A549 (cell line): Measurements from ENCODE around the gene ERMARD. TPM values are rescaled to one million over a fixed set of nuclear protein-coding genes. Genes with fewer than 3 reads are reported as not detected.

Experiments
- ATAC-seq, 2 experiments: fragments of 200-7000 bp in 1 of 2; fragments of >200 bp in 1 of 2; cut with Nextera tagmentation in 1 of 2; cut with Tn5 transposase in 1 of 2; 3 replicates each; pipeline versions ENCODE4 v1.8.0 to v1.9.1; 2018 to 2020; ENCODE audit warnings: mild to moderate bottlenecking in 1 of 2, moderate library complexity in 1 of 2
- CTCF ChIA-PET: fragments of 300-600 bp; sonication (Branson Sonifier 250); formaldehyde crosslinking; extraction: SDS; loops from one replicate; lab custom pipeline; 2021; ENCODE audit warnings: antibody characterized with exemption, inconsistent platforms; lab: Yijun Ruan, JAX
- POLR2A ChIA-PET: fragments of 350-600 bp; formaldehyde crosslinking; extraction: SDS; loops from one replicate; lab custom pipeline; 2021; ENCODE audit warnings: antibody characterized with exemption, inconsistent platforms; lab: Yijun Ruan, JAX
- DNase-seq, 2 experiments: peaks; one replicate each; pipeline versions ENCODE4 v3.0.0 to v3.0.0-alpha.2; 2011 to 2016; ENCODE audit warnings: low read depth in 1 of 2, low spot score in 1 of 2
- FAIRE-seq: peaks from 2 replicates; lab custom pipeline; 2011; peaks lifted over from hg19 to GRCh38; lab: Jason Lieb, UNC
- H3K27ac ChIP-seq, 2 experiments: fragments of >200 bp; sonication (Bioruptor Twin); formaldehyde crosslinking; 3 replicates each; pipeline ENCODE4 v1.5.1; 2016 to 2017
- H3K4me1 ChIP-seq: fragments of >200 bp; sonication (Bioruptor Twin); formaldehyde crosslinking; 3 replicates; pipeline ENCODE4 v1.6.1; 2016
- H3K4me2 ChIP-seq: fragments of >200 bp; sonication (Bioruptor Twin); formaldehyde crosslinking; 3 replicates; pipeline ENCODE4 v1.6.1; 2016
- H3K4me3 ChIP-seq: fragments of >200 bp; sonication (Bioruptor Twin); formaldehyde crosslinking; 3 replicates; pipeline ENCODE4 v1.5.1; 2016
- H3K9me3 ChIP-seq: fragments of >200 bp; sonication (Bioruptor Twin); formaldehyde crosslinking; 3 replicates; pipeline ENCODE4 v1.6.1; 2016
- BHLHE40 ChIP-seq: IDR thresholded peaks from 2 replicates; pipeline ENCODE4 v1.6.1; 2012; ENCODE audit warnings: low read depth, low read length, inconsistent platforms
- CBX8 ChIP-seq: fragments of 200-600 bp; sonication (generic); IDR thresholded peaks from 2 replicates; pipeline ENCODE4 v1.6.1; 2016
- E2F6 ChIP-seq: IDR thresholded peaks from 2 replicates; pipeline ENCODE4 v1.6.1; 2012; ENCODE audit warnings: low read depth, borderline replicate concordance
- FOXS1 ChIP-seq: fragments of 250-450 bp; sonication (Bioruptor Pico); IDR thresholded peaks from 2 replicates; pipeline ENCODE4 v1.5.0; 2020; ENCODE audit warnings: mild to moderate bottlenecking, moderate library complexity
- HEYL ChIP-seq: fragments of 250-450 bp; sonication (Bioruptor Pico); IDR thresholded peaks from 2 replicates; pipeline ENCODE4 v1.8.0; 2021; ENCODE audit warnings: mild to moderate bottlenecking, moderate library complexity
- HOXA7 ChIP-seq: fragments of 250-450 bp; sonication (Bioruptor Pico); IDR thresholded peaks from 2 replicates; pipeline ENCODE4 v1.5.0; 2020; ENCODE audit warnings: mild to moderate bottlenecking, moderate library complexity
- HOXB13 ChIP-seq: fragments of 250-450 bp; sonication (Bioruptor Pico); IDR thresholded peaks from 2 replicates; pipeline ENCODE4 v1.5.0; 2020; ENCODE audit warnings: low read depth, mild to moderate bottlenecking, moderate library complexity
- KDM1A ChIP-seq: fragments of 200-600 bp; sonication (generic); IDR thresholded peaks from 2 replicates; pipeline ENCODE4 v1.6.1; 2016; ENCODE audit warnings: low read depth, mild to moderate bottlenecking
- KDM5A ChIP-seq: fragments of 200-600 bp; sonication (generic); IDR thresholded peaks from 2 replicates; pipeline ENCODE4 v1.6.1; 2016; ENCODE audit warnings: antibody characterized with exemption, mild to moderate bottlenecking
- MAZ ChIP-seq: fragments of 150-350 bp; IDR thresholded peaks from 2 replicates; pipeline ENCODE4 v1.6.1; 2014; ENCODE audit warnings: antibody characterized with exemption, low read depth, low read length, borderline replicate concordance
- MYC ChIP-seq: IDR thresholded peaks from 2 replicates; pipeline ENCODE4 v1.6.1; 2012; ENCODE audit warnings: mild to moderate bottlenecking, inconsistent platforms, low read length, improper control_type of control experiment, borderline replicate concordance
- PHF8 ChIP-seq: fragments of 200-600 bp; sonication (generic); IDR thresholded peaks from 2 replicates; pipeline ENCODE4 v1.6.1; 2016; ENCODE audit warnings: low read depth, mild to moderate bottlenecking, antibody characterized with exemption, moderate library complexity, borderline replicate concordance
- POLR2A ChIP-seq: IDR thresholded peaks from 2 replicates; pipeline ENCODE4 v1.6.1; 2012; ENCODE audit warnings: mild to moderate bottlenecking, low read length
- RAD21 ChIP-seq, 2 experiments: fragments of >200 bp in 1 of 2; sonication (Bioruptor Twin) in 1 of 2; formaldehyde crosslinking in 1 of 2; IDR thresholded peaks in 1 of 2; conservative IDR thresholded peaks in 1 of 2; 2 replicates in 1 of 2; 3 replicates in 1 of 2; pipeline ENCODE4 v1.6.1; 2012 to 2018; ENCODE audit warnings: inconsistent platforms in 1 of 2
- RCOR1 ChIP-seq: fragments of 150-350 bp; IDR thresholded peaks from 2 replicates; pipeline ENCODE4 v1.6.1; 2014; ENCODE audit warnings: antibody characterized with exemption, low read length, low read depth
- RFX5 ChIP-seq: fragments of 450-650 bp; IDR thresholded peaks from 2 replicates; pipeline ENCODE4 v1.7.1; 2014; ENCODE audit warnings: antibody characterized with exemption, mild to moderate bottlenecking, moderate library complexity
- SMC3 ChIP-seq: fragments of >200 bp; sonication (Bioruptor Twin); formaldehyde crosslinking; IDR thresholded peaks from 3 replicates; pipeline ENCODE4 v1.6.1; 2018; ENCODE audit warnings: inconsistent platforms
- WGBS: methylation state at CpG from one replicate; pipeline ENCODE4 v1.1.6; 2017; ENCODE audit errors: missing lambda C conversion rate; 5-methylcytosine and 5-hydroxymethylcytosine counted together
- polyA plus RNA-seq, 4 experiments: library from polyadenylated mRNA; depleted of rRNA in 3 of 4; stranded (reverse); fragments of >200 nt; fragmentation: RNase III in 1 of 4; extraction: RNeasy Plus Mini Kit Qiagen cat#74134 plus additional on column Dnase treatment in 1 of 4; gene quantifications; 2 replicates in 3 of 4; 3 replicates in 1 of 4; pipeline ENCODE4 v1.2.3, GENCODE V29; 2011 to 2017
- TF ChIP-seq, protein P1 (sequence below): fragments of 450-650 bp; IDR thresholded peaks from 2 replicates; pipeline ENCODE4 v1.6.1; 2014; ENCODE audit warnings: antibody characterized with exemption
- TF ChIP-seq, protein P2 (sequence below): IDR thresholded peaks from 2 replicates; pipeline ENCODE4 v1.6.1; 2012
- TF ChIP-seq, protein P3 (sequence below): fragments of >200 bp; sonication (Bioruptor Twin); formaldehyde crosslinking; IDR thresholded peaks from 3 replicates; pipeline ENCODE4 v1.5.1; 2016
- TF ChIP-seq, protein P4 (sequence below): fragments of 150-350 bp; IDR thresholded peaks from 2 replicates; pipeline ENCODE4 v1.6.1; 2014; ENCODE audit warnings: low read depth, mild to moderate bottlenecking, low read length
- TF ChIP-seq, protein P5 (sequence below): fragments of 250-450 bp; sonication (Bioruptor Pico); IDR thresholded peaks from 2 replicates; pipeline ENCODE4 v1.5.0; 2020; ENCODE audit warnings: low read depth, mild to moderate bottlenecking, moderate library complexity
- TF ChIP-seq, protein P6 (sequence below): fragments of >200 bp; sonication (Bioruptor Twin); formaldehyde crosslinking; IDR thresholded peaks from 2 replicates; pipeline ENCODE4 v1.6.1; 2016

Gene ERMARD
- polyA plus RNA-seq, 2 of the 4 experiments (the other 2 are of a cell fraction) = 8.5 to 22.5 TPM

DNA sequence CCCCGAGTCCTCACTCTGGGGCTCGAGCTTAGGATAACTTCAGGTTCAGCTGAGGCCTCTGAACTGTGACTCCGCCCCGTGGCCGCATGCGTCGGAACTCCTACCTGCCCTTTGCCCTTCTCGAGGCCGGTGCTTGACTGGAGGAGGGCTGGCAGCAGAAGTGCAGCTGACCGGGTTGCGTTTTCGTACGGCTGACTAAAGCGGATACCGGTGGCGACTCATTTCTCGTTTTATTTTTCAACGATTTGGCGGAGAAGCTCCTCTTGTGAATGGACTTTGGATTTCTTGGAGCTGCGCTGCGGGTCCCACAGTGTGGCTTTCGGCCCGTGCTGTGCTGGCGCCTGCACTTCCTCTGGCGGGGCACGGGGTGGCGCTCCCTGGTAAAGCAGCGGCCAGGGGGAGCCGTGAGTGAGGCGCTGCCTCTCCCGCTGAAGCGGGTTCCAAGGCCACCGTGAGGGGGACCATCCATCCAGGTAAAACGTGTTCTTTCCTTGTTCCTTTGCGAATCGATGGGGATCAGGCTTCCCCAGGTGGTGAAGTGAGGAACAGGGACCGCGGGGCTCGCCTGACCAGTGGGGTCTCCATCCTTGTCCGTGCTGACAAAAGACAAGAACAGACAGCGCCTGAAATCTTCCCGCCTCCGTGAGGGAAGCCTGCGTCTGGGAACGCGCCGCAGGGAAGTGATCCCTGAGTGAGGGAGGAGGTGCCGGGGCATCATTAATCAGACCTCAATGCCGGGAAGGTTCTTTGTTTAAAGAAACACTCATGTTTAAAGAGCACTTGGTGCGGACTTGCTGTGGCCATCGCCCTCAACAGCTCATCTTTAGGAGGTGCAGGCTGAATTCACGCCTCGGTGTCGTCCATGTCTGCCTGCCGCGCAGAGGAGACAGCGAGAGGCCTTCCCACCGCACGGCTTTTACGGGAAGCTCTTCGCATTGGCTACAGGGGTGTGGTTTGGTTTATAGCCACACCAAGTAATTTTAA is 38.8 kb downstream of the ERMARD start:
- Histone ChIP-seq H3K9me3 (no peaks in the 10 kb centered on the region), H3K4me1 (0 out of 3 replicates have a peak, but pooled peaks cover 5% of the 10 kb centered on the region), H3K4me2 (peak overlapping the region; percentile 89), H3K27ac (peak overlapping the region; percentile 71 to 84), H3K4me3 (peak overlapping the region; percentile 50)
- ATAC-seq = peak; percentile 96 to 99
- WGBS = 6% methylated on average over 40 of the region's 61 CpGs
- POLR2A ChIA-PET = interaction anchor here (1.5 kb wide), 1 partner anchor 39 kb away, joined by 6 read pairs; the partner anchor contains the start of genes DYNLT2 and ERMARD
- TF ChIP-seq POLR2A (0 out of 2 replicates have a peak, but pooled peaks have one; percentile 10), SMC3 (peak; percentile 87), MAZ (no peak), KDM1A (no peak), HOXB13 (no peak), RCOR1 (no peak), HEYL (CRISPR knock-in tag) (no peak), CBX8 (no peak), RFX5 (no peak), HOXA7 (CRISPR knock-in tag) (no peak), RAD21 (conservative IDR thresholded peaks at IDR 0.05 in 1 of 2, IDR thresholded peaks at IDR 0.05 in 1 of 2) (peak; percentile 80 to 90), MYC (no peak), FOXS1 (no peak), KDM5A (0 out of 2 replicates have a peak, but pooled peaks have one; percentile 41), PHF8 (no peak), E2F6 (peak; percentile 93)
- TF ChIP-seq, protein P1, sequence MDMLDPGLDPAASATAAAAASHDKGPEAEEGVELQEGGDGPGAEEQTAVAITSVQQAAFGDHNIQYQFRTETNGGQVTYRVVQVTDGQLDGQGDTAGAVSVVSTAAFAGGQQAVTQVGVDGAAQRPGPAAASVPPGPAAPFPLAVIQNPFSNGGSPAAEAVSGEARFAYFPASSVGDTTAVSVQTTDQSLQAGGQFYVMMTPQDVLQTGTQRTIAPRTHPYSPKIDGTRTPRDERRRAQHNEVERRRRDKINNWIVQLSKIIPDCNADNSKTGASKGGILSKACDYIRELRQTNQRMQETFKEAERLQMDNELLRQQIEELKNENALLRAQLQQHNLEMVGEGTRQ = no peak
- TF ChIP-seq, protein P2, sequence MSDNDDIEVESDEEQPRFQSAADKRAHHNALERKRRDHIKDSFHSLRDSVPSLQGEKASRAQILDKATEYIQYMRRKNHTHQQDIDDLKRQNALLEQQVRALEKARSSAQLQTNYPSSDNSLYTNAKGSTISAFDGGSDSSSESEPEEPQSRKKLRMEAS = peak; percentile 75
- TF ChIP-seq, protein P3, sequence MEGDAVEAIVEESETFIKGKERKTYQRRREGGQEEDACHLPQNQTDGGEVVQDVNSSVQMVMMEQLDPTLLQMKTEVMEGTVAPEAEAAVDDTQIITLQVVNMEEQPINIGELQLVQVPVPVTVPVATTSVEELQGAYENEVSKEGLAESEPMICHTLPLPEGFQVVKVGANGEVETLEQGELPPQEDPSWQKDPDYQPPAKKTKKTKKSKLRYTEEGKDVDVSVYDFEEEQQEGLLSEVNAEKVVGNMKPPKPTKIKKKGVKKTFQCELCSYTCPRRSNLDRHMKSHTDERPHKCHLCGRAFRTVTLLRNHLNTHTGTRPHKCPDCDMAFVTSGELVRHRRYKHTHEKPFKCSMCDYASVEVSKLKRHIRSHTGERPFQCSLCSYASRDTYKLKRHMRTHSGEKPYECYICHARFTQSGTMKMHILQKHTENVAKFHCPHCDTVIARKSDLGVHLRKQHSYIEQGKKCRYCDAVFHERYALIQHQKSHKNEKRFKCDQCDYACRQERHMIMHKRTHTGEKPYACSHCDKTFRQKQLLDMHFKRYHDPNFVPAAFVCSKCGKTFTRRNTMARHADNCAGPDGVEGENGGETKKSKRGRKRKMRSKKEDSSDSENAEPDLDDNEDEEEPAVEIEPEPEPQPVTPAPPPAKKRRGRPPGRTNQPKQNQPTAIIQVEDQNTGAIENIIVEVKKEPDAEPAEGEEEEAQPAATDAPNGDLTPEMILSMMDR = peak; percentile 78
- no peak for FAIRE-seq
- CTCF ChIA-PET = interaction anchor here (0.6 to 2.8 kb wide), 28 partner anchors 9 to 833 kb away, joined by 3 to 23 read pairs (median 4); no protein-coding TSS in a partner anchor
- peak; percentile 67 to 73 for DNase-seq

GRCh38 chr6:169791721-169792131 is 40.3 kb downstream of the ERMARD start:
- TF ChIP-seq, protein P4, sequence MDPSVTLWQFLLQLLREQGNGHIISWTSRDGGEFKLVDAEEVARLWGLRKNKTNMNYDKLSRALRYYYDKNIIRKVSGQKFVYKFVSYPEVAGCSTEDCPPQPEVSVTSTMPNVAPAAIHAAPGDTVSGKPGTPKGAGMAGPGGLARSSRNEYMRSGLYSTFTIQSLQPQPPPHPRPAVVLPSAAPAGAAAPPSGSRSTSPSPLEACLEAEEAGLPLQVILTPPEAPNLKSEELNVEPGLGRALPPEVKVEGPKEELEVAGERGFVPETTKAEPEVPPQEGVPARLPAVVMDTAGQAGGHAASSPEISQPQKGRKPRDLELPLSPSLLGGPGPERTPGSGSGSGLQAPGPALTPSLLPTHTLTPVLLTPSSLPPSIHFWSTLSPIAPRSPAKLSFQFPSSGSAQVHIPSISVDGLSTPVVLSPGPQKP = no peak
- TF ChIP-seq, protein P5, sequence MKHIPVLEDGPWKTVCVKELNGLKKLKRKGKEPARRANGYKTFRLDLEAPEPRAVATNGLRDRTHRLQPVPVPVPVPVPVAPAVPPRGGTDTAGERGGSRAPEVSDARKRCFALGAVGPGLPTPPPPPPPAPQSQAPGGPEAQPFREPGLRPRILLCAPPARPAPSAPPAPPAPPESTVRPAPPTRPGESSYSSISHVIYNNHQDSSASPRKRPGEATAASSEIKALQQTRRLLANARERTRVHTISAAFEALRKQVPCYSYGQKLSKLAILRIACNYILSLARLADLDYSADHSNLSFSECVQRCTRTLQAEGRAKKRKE (CRISPR knock-in tag) = no peak
- TF ChIP-seq MAZ = no peak
- TF ChIP-seq, protein P6, sequence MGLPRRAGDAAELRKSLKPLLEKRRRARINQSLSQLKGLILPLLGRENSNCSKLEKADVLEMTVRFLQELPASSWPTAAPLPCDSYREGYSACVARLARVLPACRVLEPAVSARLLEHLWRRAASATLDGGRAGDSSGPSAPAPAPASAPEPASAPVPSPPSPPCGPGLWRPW = no peak
- TF ChIP-seq BHLHE40 = no peak
- TF ChIP-seq FOXS1 = no peak
- TF ChIP-seq HEYL (CRISPR knock-in tag) = no peak
- Histone ChIP-seq H3K4me1 (0 out of 3 replicates have a peak, but pooled peaks cover 5% of the 10 kb centered on the region), H3K9me3 (no peaks in the 10 kb centered on the region), H3K4me3 (no peak overlapping the region), H3K4me2 (no peak overlapping the region), H3K27ac (no peak overlapping the region)
- DNase-seq (no peak), ATAC-seq (no peak), FAIRE-seq (no peak)
- ChIA-PET POLR2A (no interaction called here), CTCF (interaction anchor here (2.0 kb wide), 1 partner anchor 12 kb away, joined by 9 read pairs; no protein-coding TSS in a partner anchor)
- 89% methylated on average over 6 of the region's 6 CpGs for WGBS
